ENCODE results near the gene SEPTIN11.

DNA sequence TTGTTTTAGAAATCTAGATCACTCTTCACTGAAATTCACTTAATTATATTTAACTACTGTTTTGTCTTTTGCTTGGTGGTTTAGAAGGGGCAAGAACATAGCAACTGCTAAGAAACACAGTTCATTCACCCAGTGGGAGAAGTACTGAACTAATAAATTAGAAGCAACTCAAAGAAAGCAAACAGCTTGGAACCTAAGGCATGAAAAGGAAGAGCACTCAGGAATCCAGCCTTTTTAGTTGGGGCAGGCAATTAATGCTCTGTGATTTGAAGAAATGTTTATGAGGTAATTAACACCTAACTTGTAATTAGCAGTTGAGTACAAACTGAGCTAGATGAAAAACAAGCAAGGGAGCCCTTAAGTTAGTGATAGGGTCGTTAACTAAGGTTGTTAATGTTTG is 22.8 kb downstream of the SEPTIN11 start:
- TF ChIP-seq, protein P1, sequence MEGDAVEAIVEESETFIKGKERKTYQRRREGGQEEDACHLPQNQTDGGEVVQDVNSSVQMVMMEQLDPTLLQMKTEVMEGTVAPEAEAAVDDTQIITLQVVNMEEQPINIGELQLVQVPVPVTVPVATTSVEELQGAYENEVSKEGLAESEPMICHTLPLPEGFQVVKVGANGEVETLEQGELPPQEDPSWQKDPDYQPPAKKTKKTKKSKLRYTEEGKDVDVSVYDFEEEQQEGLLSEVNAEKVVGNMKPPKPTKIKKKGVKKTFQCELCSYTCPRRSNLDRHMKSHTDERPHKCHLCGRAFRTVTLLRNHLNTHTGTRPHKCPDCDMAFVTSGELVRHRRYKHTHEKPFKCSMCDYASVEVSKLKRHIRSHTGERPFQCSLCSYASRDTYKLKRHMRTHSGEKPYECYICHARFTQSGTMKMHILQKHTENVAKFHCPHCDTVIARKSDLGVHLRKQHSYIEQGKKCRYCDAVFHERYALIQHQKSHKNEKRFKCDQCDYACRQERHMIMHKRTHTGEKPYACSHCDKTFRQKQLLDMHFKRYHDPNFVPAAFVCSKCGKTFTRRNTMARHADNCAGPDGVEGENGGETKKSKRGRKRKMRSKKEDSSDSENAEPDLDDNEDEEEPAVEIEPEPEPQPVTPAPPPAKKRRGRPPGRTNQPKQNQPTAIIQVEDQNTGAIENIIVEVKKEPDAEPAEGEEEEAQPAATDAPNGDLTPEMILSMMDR (IDR thresholded peaks at IDR 0.05; ENCODE audit: insufficient read depth, low read depth, low read length) = no peak
- TF ChIP-seq EZH2 (IDR thresholded peaks at IDR 0.05; ENCODE audit: insufficient read depth, low read length) = no peak
